Hair follicular keratinocyte (primary cell): ENCODE data around the gene ZNF766. TPM values are rescaled to one million over a fixed set of nuclear protein-coding genes. Genes with fewer than 3 reads are reported as not detected.

Experiments
- total RNA-seq: library from RNA; depleted of rRNA; stranded (reverse); fragments of >200 nt; gene quantifications from 2 replicates; pipeline ENCODE4 v1.2.3, GENCODE V29; 2015

Gene ZNF766
- total RNA-seq: 3.9 and 6.4 TPM in 2 replicates

DNA sequence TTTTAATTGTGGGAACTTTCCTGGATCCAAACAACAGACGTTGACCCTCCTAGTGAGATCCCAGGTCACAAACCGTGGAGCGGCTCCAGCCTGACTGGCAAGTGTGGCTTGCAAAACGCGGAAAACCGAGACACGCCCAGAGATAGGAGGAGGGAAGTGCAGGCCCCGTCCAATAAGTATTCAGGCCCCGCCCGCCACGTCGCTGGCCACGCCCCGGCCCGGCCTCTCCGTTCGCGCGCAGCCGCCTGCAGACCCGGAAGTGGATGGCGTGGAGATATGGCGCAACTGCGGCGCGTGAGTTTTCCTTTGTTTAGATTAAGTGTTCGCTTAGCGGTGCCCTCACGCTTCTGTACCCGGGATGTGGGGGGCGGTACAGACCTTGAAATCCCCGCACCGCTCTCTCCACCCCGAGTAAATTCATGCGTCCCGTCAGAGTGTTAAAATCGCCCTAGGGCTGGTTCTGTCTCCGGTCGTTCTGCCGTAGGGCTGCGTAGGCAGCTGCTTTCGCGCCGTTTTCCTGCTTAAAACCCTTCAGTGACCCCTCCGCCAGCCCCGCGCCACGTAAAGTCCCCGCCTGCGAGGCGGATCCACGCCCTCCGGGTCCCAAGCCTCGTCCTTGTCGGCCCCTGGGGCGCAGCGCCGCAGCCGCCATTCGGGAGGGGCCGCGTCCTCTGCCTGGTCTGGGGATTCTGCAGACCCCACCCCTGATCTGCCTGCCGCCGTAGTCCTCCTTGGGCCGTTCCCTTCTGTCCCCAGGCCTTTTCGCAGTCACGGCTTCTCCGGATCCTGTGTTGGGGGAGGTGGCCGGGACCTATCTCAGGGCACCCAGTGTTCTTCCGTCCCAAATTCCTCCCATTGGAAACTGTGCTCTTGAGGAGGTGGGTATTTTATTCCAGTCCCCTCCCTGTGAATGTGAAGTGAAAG is at the start of gene ZNF766:
TSS of gene ZNF766 (plus strand) at position 250 of the 924 bp plus-strand sequence. CDS start at position 277, 27 bp downstream.

GRCh38 chr19:52296773-52297600 is 27.6 kb downstream of the ZNF766 start, which contains the start of gene ZNF480:
ZNF480 (plus strand) TSS chr19:52297169; CDS start chr19:52300413, 3,244 bp downstream.

DNA sequence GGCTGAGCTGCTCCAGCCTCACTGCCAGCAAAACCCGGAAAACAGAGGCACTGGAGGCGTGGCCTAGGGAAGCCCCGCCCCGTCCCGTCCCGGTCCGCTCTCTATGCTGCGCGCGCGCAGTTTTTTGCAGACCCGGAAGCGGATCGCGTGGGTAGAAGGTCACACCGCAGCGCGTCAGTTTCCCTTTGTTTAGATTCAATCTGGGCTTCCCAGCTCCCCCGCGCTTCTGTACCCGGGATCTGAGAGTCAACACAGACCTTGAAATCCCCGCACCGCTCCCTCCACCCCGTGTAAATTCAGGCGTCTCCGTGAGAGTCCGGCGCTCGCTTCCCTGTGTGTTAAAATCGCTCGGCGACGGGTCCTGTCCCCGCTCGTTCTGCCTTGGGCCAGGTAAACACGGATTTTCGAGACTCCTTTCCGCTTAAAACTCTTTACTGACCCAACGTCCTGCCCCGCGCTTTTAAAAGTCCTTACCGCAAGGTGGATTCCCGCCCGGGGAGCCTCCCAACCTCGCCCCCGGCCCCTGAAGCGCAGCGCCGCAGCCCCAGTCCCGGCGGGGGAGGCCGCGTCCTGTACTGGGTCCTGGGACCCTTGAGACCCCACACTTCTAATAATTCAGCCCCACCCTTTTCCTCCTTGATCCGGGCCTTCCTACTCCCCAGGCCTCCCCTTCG is 66.9 kb downstream of the ZNF766 start, which contains the start of gene ZNF610:
TSS of gene ZNF610 (plus strand) at position 127 of the 674 bp plus-strand sequence. CDS start 12,930 bp downstream, outside the sequence.

Other genes starting within 250 kb of the ZNF766 start
- gene ZNF614, start 241.2 kb upstream of the ZNF766 start, total RNA-seq: 5.1 and 6.9 TPM in 2 replicates
- gene ZNF432, start 220.7 kb upstream of the ZNF766 start, total RNA-seq: 1.7 and 3.0 TPM in 2 replicates
- 4.5 and 8.6 TPM in 2 replicates for gene ZNF841, start 173.8 kb upstream of the ZNF766 start, total RNA-seq
- gene ZNF616, start 129.6 kb upstream of the ZNF766 start, total RNA-seq: 3.7 and 5.3 TPM in 2 replicates
- gene ZNF836, start 98.0 kb upstream of the ZNF766 start, total RNA-seq: 3.7 and 5.5 TPM in 2 replicates
- 200 and 210 TPM in 2 replicates for gene PPP2R1A, start 79.5 kb upstream of the ZNF766 start, total RNA-seq
- gene ZNF480, start 27.6 kb downstream of the ZNF766 start, total RNA-seq: 3.7 and 4.3 TPM in 2 replicates
- gene ZNF610, start 66.7 kb downstream of the ZNF766 start, total RNA-seq: 0.70 and 2.6 TPM in 2 replicates
- gene ZNF880, start 100.3 kb downstream of the ZNF766 start, total RNA-seq: 15.7 and 22.9 TPM in 2 replicates
- 9.5 and 12.1 TPM in 2 replicates for gene ZNF528, start 128.3 kb downstream of the ZNF766 start, total RNA-seq
- not detected in 2 replicates for gene ZNF534, start 159.6 kb downstream of the ZNF766 start, total RNA-seq
- 1.6 and 3.3 TPM in 2 replicates for gene ZNF578, start 184.0 kb downstream of the ZNF766 start, total RNA-seq